ENCODE results near the gene EDARADD.

Gene EDARADD

DNA sequence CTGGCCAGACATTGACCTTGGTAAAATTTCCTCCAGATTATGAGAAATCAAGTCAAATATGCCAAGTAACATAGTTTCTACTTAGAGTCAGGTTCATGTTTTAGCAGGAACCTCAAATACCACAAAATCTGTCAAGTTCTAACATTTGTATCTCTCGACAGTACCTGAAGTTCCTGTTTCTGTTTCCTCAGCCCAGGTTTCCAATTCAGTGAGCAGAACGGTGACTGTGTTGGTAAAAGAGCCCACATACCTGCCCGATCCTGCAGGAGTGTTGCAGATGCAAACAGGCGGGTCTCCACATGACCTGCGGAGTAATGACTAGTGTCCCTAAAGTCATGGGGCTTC is 71.8 kb downstream of the EDARADD start:
- no peak overlapping the region for H2AFZ ChIP-seq (ENCODE audit: low read depth, low read length)
- H3K79me1 ChIP-seq (replicated peaks; ENCODE audit: low read length, poor library complexity, severe bottlenecking): no peaks in the 10 kb centered on the region
- H3K27ac ChIP-seq (ENCODE audit: low read length, poor library complexity, severe bottlenecking): no peak overlapping the region
- no peak overlapping the region for H4K91ac ChIP-seq (ENCODE audit: low read length)
- H3K27me3 ChIP-seq (ENCODE audit: control insufficient read depth in 1 of 2, insufficient read depth in 1 of 2, low read length in 2 of 2): peaks cover 0 to 4% of the 10 kb centered on the region in 2 experiments
- no peak overlapping the region for H3K4ac ChIP-seq (ENCODE audit: low read depth in 1 of 2, low read length in 2 of 2)
- no peak overlapping the region for H3K23ac ChIP-seq (ENCODE audit: low read length in 2 of 2)
- no peak overlapping the region for H3K9ac ChIP-seq (ENCODE audit: low read length)
- no peak overlapping the region for H2BK5ac ChIP-seq (ENCODE audit: low read depth, low read length, poor library complexity, severe bottlenecking)
- H2BK15ac ChIP-seq (ENCODE audit: low read depth, poor library complexity, severe bottlenecking): no peak overlapping the region
- H2BK120ac ChIP-seq (ENCODE audit: low read depth, low read length): no peak overlapping the region
- H3K4me2 ChIP-seq (ENCODE audit: low read length, poor library complexity, severe bottlenecking): no peak overlapping the region
- H3K36me3 ChIP-seq (ENCODE audit: control insufficient read depth in 1 of 2, insufficient read depth in 2 of 2, low read depth in 1 of 2, low read length in 2 of 2): no peaks in the 10 kb centered on the region
- peaks cover 2% of the 10 kb centered on the region for H3K4me1 ChIP-seq (ENCODE audit: control insufficient read depth, insufficient read depth, low read depth, low read length)
- no peak overlapping the region for H3K4me3 ChIP-seq (ENCODE audit: insufficient read depth in 1 of 2, low read depth in 1 of 2, low read length in 2 of 2)
- H3K9me3 ChIP-seq (ENCODE audit: control insufficient read depth, low read length): no peaks in the 10 kb centered on the region
- H4K8ac ChIP-seq (ENCODE audit: low read length): no peak overlapping the region
- H3K14ac ChIP-seq (ENCODE audit: low read length in 2 of 2): no peak overlapping the region
- no peak overlapping the region for H2AK5ac ChIP-seq (ENCODE audit: low read length, severe bottlenecking)
- DNase-seq: no peak
- H3K18ac ChIP-seq (ENCODE audit: low read depth in 1 of 2, low read length in 2 of 2): no peak overlapping the region
- 90% methylated on average over 5 of the region's 5 CpGs for WGBS
- no peak overlapping the region for H2BK12ac ChIP-seq (ENCODE audit: low read length in 2 of 2)

DNA sequence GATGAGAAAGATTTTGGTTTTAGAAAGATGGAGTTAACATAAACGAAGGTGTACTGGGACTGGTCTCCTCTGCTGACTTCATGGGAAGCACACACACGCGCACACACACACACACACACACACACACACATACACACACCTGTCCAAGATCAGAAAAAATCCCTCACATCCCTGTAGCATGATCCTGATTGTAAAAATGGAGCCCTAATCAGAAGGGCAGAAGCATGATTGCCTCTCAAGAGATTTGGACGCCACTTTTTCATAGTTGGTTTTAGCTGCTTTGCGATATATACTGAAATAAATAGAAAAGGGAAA is 73.2 kb downstream of the EDARADD start:
- Histone ChIP-seq H3K14ac (ENCODE audit: low read length in 2 of 2) (no peak overlapping the region), H3K27me3 (ENCODE audit: control insufficient read depth in 1 of 2, insufficient read depth in 1 of 2, low read length in 2 of 2) (peaks cover 0 to 10% of the 10 kb centered on the region in 2 experiments), H4K91ac (ENCODE audit: low read length) (no peak overlapping the region), H2BK15ac (ENCODE audit: low read depth, poor library complexity, severe bottlenecking) (no peak overlapping the region), H3K23ac (ENCODE audit: low read length in 2 of 2) (no peak overlapping the region), H3K4ac (ENCODE audit: low read depth in 1 of 2, low read length in 2 of 2) (no peak overlapping the region), H3K4me2 (ENCODE audit: low read length, poor library complexity, severe bottlenecking) (no peak overlapping the region), H3K4me3 (ENCODE audit: insufficient read depth in 1 of 2, low read depth in 1 of 2, low read length in 2 of 2) (no peak overlapping the region), H2AFZ (ENCODE audit: low read depth, low read length) (no peak overlapping the region), H3K4me1 (ENCODE audit: control insufficient read depth, insufficient read depth, low read depth, low read length) (peaks cover 4% of the 10 kb centered on the region), H3K27ac (ENCODE audit: low read length, poor library complexity, severe bottlenecking) (no peak overlapping the region), H2BK12ac (ENCODE audit: low read length in 2 of 2) (no peak overlapping the region), H3K79me1 (replicated peaks; ENCODE audit: low read length, poor library complexity, severe bottlenecking) (no peaks in the 10 kb centered on the region), H3K9ac (ENCODE audit: low read length) (no peak overlapping the region), H2AK5ac (ENCODE audit: low read length, severe bottlenecking) (no peak overlapping the region), H4K8ac (ENCODE audit: low read length) (no peak overlapping the region), H2BK120ac (ENCODE audit: low read depth, low read length) (no peak overlapping the region), H3K18ac (ENCODE audit: low read depth in 1 of 2, low read length in 2 of 2) (no peak overlapping the region), H2BK5ac (ENCODE audit: low read depth, low read length, poor library complexity, severe bottlenecking) (no peak overlapping the region), H3K36me3 (ENCODE audit: control insufficient read depth in 1 of 2, insufficient read depth in 2 of 2, low read depth in 1 of 2, low read length in 2 of 2) (no peaks in the 10 kb centered on the region), H3K9me3 (ENCODE audit: control insufficient read depth, low read length) (no peaks in the 10 kb centered on the region)
- no peak for DNase-seq
- 71% methylated on average over 3 of the region's 5 CpGs for WGBS

DNA sequence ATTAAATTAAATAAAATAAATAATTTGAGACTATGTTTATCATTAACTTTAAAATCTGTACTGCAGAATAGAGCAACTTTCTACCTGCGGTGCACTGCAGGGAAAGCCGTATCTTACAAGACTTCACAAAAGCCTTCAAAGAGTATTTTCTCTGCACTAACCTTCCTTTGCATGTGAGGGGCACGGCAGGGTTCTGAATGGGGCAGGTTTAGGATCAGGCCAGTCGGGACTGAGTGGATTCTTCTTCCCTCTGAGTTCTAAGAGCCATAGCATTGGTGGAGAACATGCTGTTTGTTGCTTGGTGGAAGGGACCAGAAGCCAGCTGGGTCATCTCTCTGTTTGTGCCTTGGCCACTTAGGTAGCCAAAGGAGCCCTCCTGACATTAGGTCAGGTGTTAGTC is 74.5 kb downstream of the EDARADD start:
- no peak overlapping the region for H2BK15ac ChIP-seq (ENCODE audit: low read depth, poor library complexity, severe bottlenecking)

DNA sequence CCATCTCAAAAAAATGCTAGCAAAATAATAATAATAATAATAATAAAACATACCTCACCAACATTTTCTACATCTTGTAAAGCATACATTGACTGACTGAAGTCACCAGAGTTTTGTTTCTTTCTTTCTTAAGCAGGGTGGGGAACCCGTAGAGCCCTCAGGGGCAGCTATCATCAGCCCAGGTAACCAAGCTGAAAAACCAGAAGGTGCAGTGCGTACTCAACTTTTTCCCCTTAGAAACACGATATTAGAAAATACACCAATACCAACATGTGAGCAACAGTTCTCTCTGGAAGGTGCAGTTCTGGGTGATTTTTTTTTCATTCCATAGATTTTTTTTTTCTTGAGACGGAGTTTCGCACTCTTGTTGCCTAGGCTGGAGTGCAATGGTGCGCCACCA is 75.4 kb downstream of the EDARADD start:
- H2AFZ ChIP-seq (ENCODE audit: low read depth, low read length): no peak overlapping the region
- peaks cover 4% of the 10 kb centered on the region for H3K4me1 ChIP-seq (ENCODE audit: control insufficient read depth, insufficient read depth, low read depth, low read length)
- H3K4me2 ChIP-seq (ENCODE audit: low read length, poor library complexity, severe bottlenecking): no peak overlapping the region
- H3K4ac ChIP-seq (ENCODE audit: low read depth in 1 of 2, low read length in 2 of 2): no peak overlapping the region
- H2BK5ac ChIP-seq (ENCODE audit: low read depth, low read length, poor library complexity, severe bottlenecking): no peak overlapping the region
- H2AK5ac ChIP-seq (ENCODE audit: low read length, severe bottlenecking): no peak overlapping the region
- no peak overlapping the region for H2BK15ac ChIP-seq (ENCODE audit: low read depth, poor library complexity, severe bottlenecking)
- no peak overlapping the region for H4K91ac ChIP-seq (ENCODE audit: low read length)
- no peaks in the 10 kb centered on the region for H3K79me1 ChIP-seq (replicated peaks; ENCODE audit: low read length, poor library complexity, severe bottlenecking)
- DNase-seq: no peak
- WGBS: 94% methylated on average over 6 of the region's 6 CpGs
- H3K27me3 ChIP-seq (ENCODE audit: control insufficient read depth in 1 of 2, insufficient read depth in 1 of 2, low read length in 2 of 2): peaks cover 0 to 25% of the 10 kb centered on the region in 2 experiments
- no peak overlapping the region for H3K14ac ChIP-seq (ENCODE audit: low read length in 2 of 2)
- H3K27ac ChIP-seq (ENCODE audit: low read length, poor library complexity, severe bottlenecking): no peak overlapping the region
- no peak overlapping the region for H3K4me3 ChIP-seq (ENCODE audit: insufficient read depth in 1 of 2, low read depth in 1 of 2, low read length in 2 of 2)
- no peaks in the 10 kb centered on the region for H3K9me3 ChIP-seq (ENCODE audit: control insufficient read depth, low read length)
- no peak overlapping the region for H2BK120ac ChIP-seq (ENCODE audit: low read depth, low read length)
- H2BK12ac ChIP-seq (ENCODE audit: low read length in 2 of 2): no peak overlapping the region
- H3K18ac ChIP-seq (ENCODE audit: low read depth in 1 of 2, low read length in 2 of 2): no peak overlapping the region
- no peak overlapping the region for H4K8ac ChIP-seq (ENCODE audit: low read length)
- H3K23ac ChIP-seq (ENCODE audit: low read length in 2 of 2): no peak overlapping the region
- no peaks in the 10 kb centered on the region for H3K36me3 ChIP-seq (ENCODE audit: control insufficient read depth in 1 of 2, insufficient read depth in 2 of 2, low read depth in 1 of 2, low read length in 2 of 2)
- H3K9ac ChIP-seq (ENCODE audit: low read length): no peak overlapping the region

More for the DNA sequence above, 74.5 kb downstream of the EDARADD start:
- Histone ChIP-seq H3K9me3 (ENCODE audit: control insufficient read depth, low read length) (no peaks in the 10 kb centered on the region), H3K23ac (ENCODE audit: low read length in 2 of 2) (no peak overlapping the region), H3K36me3 (ENCODE audit: control insufficient read depth in 1 of 2, insufficient read depth in 2 of 2, low read depth in 1 of 2, low read length in 2 of 2) (no peaks in the 10 kb centered on the region), H3K79me1 (replicated peaks; ENCODE audit: low read length, poor library complexity, severe bottlenecking) (no peaks in the 10 kb centered on the region), H3K27ac (ENCODE audit: low read length, poor library complexity, severe bottlenecking) (no peak overlapping the region), H2BK120ac (ENCODE audit: low read depth, low read length) (no peak overlapping the region), H3K27me3 (ENCODE audit: control insufficient read depth in 1 of 2, insufficient read depth in 1 of 2, low read length in 2 of 2) (peaks cover 0 to 21% of the 10 kb centered on the region in 2 experiments), H3K9ac (ENCODE audit: low read length) (no peak overlapping the region), H3K4ac (ENCODE audit: low read depth in 1 of 2, low read length in 2 of 2) (no peak overlapping the region), H4K8ac (ENCODE audit: low read length) (no peak overlapping the region), H2BK5ac (ENCODE audit: low read depth, low read length, poor library complexity, severe bottlenecking) (no peak overlapping the region), H3K14ac (ENCODE audit: low read length in 2 of 2) (no peak overlapping the region), H3K4me1 (ENCODE audit: control insufficient read depth, insufficient read depth, low read depth, low read length) (peaks cover 4% of the 10 kb centered on the region), H2AK5ac (ENCODE audit: low read length, severe bottlenecking) (no peak overlapping the region), H2AFZ (ENCODE audit: low read depth, low read length) (no peak overlapping the region), H2BK12ac (ENCODE audit: low read length in 2 of 2) (no peak overlapping the region), H3K18ac (ENCODE audit: low read depth in 1 of 2, low read length in 2 of 2) (no peak overlapping the region), H3K4me3 (ENCODE audit: insufficient read depth in 1 of 2, low read depth in 1 of 2, low read length in 2 of 2) (no peak overlapping the region), H4K91ac (ENCODE audit: low read length) (no peak overlapping the region), H3K4me2 (ENCODE audit: low read length, poor library complexity, severe bottlenecking) (no peak overlapping the region)
- WGBS: 80% methylated on average over 4 of the region's 4 CpGs
- no peak for DNase-seq
